ENCODE data around the gene GABRB3.

GABRB3 gene

GRCh38 chr15:26712335-26712734 is 60.5 kb downstream of the GABRB3 start:
- H3K9me2 ChIP-seq (replicated peaks; ENCODE audit: low read depth, low read length) = no peaks in the 10 kb centered on the region
- H3K4me2 ChIP-seq (ENCODE audit: low read depth, low read length, poor library complexity, severe bottlenecking) = no peak overlapping the region
- no peaks in the 10 kb centered on the region for H3K79me2 ChIP-seq (ENCODE audit: insufficient read depth, low read length)
- H3K9ac ChIP-seq (ENCODE audit: low read depth, low read length, poor library complexity, severe bottlenecking) = no peak overlapping the region
- no peaks in the 10 kb centered on the region for H3K27me3 ChIP-seq (ENCODE audit: insufficient read depth, low read length, poor library complexity, severe bottlenecking)
- no peaks in the 10 kb centered on the region for H4K20me1 ChIP-seq (ENCODE audit: insufficient read depth, low read length, poor library complexity, severe bottlenecking)
- H2AFZ ChIP-seq (ENCODE audit: low read length) = no peak overlapping the region
- TF ChIP-seq CTCF (conservative IDR thresholded peaks at IDR 0.05; ENCODE audit: low read length) = no peak
- TF ChIP-seq EZH2phosphoT487 (IDR thresholded peaks at IDR 0.05; ENCODE audit: borderline replicate concordance) = no peak
- no peak overlapping the region for H3K4me3 ChIP-seq (ENCODE audit: low read length, poor library complexity, severe bottlenecking)
- no peaks in the 10 kb centered on the region for H3K36me3 ChIP-seq (ENCODE audit: insufficient read depth, low read length)
- no peaks in the 10 kb centered on the region; the same call in 1 of the 2 replicates for H3K9me3 ChIP-seq (ENCODE audit: insufficient read depth, low read depth, low read length)
- no peaks in the 10 kb centered on the region for H3K4me1 ChIP-seq (ENCODE audit: insufficient read depth, low read length, poor library complexity, severe bottlenecking)
- H3F3A ChIP-seq (ENCODE audit: low read depth) = no peaks in the 10 kb centered on the region

GRCh38 chr15:26711445-26711844 is 61.4 kb downstream of the GABRB3 start:
- Histone ChIP-seq H3K4me1 (ENCODE audit: insufficient read depth, low read length, poor library complexity, severe bottlenecking) (no peaks in the 10 kb centered on the region), H3F3A (ENCODE audit: low read depth) (no peaks in the 10 kb centered on the region), H4K20me1 (ENCODE audit: insufficient read depth, low read length, poor library complexity, severe bottlenecking) (no peaks in the 10 kb centered on the region), H3K9me3 (ENCODE audit: insufficient read depth, low read depth, low read length) (no peaks in the 10 kb centered on the region; the same call in 1 of the 2 replicates), H2AFZ (ENCODE audit: low read length) (no peak overlapping the region), H3K9me2 (replicated peaks; ENCODE audit: low read depth, low read length) (no peaks in the 10 kb centered on the region), H3K4me2 (ENCODE audit: low read depth, low read length, poor library complexity, severe bottlenecking) (no peak overlapping the region), H3K79me2 (ENCODE audit: insufficient read depth, low read length) (no peaks in the 10 kb centered on the region), H3K36me3 (ENCODE audit: insufficient read depth, low read length) (no peaks in the 10 kb centered on the region), H3K9ac (ENCODE audit: low read depth, low read length, poor library complexity, severe bottlenecking) (no peak overlapping the region), H3K4me3 (ENCODE audit: low read length, poor library complexity, severe bottlenecking) (no peak overlapping the region), H3K27me3 (ENCODE audit: insufficient read depth, low read length, poor library complexity, severe bottlenecking) (no peaks in the 10 kb centered on the region)
- no peak for TF ChIP-seq CTCF (conservative IDR thresholded peaks at IDR 0.05; ENCODE audit: low read length)
- TF ChIP-seq EZH2phosphoT487 (IDR thresholded peaks at IDR 0.05; ENCODE audit: borderline replicate concordance) = no peak

GRCh38 chr15:26702381-26702780 is 70.5 kb downstream of the GABRB3 start:
- Histone ChIP-seq H3F3A (ENCODE audit: low read depth) (no peaks in the 10 kb centered on the region), H3K9me2 (replicated peaks; ENCODE audit: low read depth, low read length) (no peaks in the 10 kb centered on the region), H3K9ac (ENCODE audit: low read depth, low read length, poor library complexity, severe bottlenecking) (no peak overlapping the region), H2AFZ (ENCODE audit: low read length) (no peak overlapping the region), H3K4me2 (ENCODE audit: low read depth, low read length, poor library complexity, severe bottlenecking) (no peak overlapping the region), H4K20me1 (ENCODE audit: insufficient read depth, low read length, poor library complexity, severe bottlenecking) (no peaks in the 10 kb centered on the region), H3K4me1 (ENCODE audit: insufficient read depth, low read length, poor library complexity, severe bottlenecking) (no peaks in the 10 kb centered on the region), H3K36me3 (ENCODE audit: insufficient read depth, low read length) (no peaks in the 10 kb centered on the region), H3K27me3 (ENCODE audit: insufficient read depth, low read length, poor library complexity, severe bottlenecking) (no peaks in the 10 kb centered on the region), H3K79me2 (ENCODE audit: insufficient read depth, low read length) (no peaks in the 10 kb centered on the region), H3K4me3 (ENCODE audit: low read length, poor library complexity, severe bottlenecking) (no peak overlapping the region), H3K9me3 (ENCODE audit: insufficient read depth, low read depth, low read length) (no peaks in the 10 kb centered on the region)
- TF ChIP-seq CTCF (conservative IDR thresholded peaks at IDR 0.05; ENCODE audit: low read length) (no peak), EZH2phosphoT487 (IDR thresholded peaks at IDR 0.05; ENCODE audit: borderline replicate concordance) (no peak)
